Esophagus squamous epithelium (tissue), 5 donors: ENCODE measurements around the gene AHCTF1. TPM values are rescaled to one million over a fixed set of nuclear protein-coding genes. Genes with fewer than 3 reads are reported as not detected.
"Not testable (repeated sequence)": the region's sequence is repeated elsewhere in the genome, so short reads cannot be mapped to it uniquely, and the experiment has no call there.

Source experiments
- DNase-seq: peaks from one replicate; lab custom pipeline; 2025; lab: John Stamatoyannopoulos, UW
- H3K27ac ChIP-seq, 4 donors: fragments of 200-600 bp; sonication (generic); one replicate each; pipeline ENCODE4 v1.5.1; 2016 to 2019; ENCODE audit warnings: mild to moderate bottlenecking in 1 of 4
- H3K27me3 ChIP-seq, 4 donors: fragments of 200-600 bp; sonication (generic); 1 replicate in 3 of 4; 2 replicates in 1 of 4; pipeline versions ENCODE4 v1.5.1 to v1.6.0; 2017 to 2021; ENCODE audit warnings: antibody characterized with exemption in 1 of 4
- H3K36me3 ChIP-seq, 3 donors: fragments of 200-600 bp; sonication (generic); one replicate each; pipeline ENCODE4 v1.5.1; 2016 to 2019
- H3K4me1 ChIP-seq, 3 donors: fragments of 200-600 bp; sonication (generic); one replicate each; pipeline ENCODE4 v1.5.1; 2017 to 2019
- H3K4me3 ChIP-seq, 4 donors: fragments of 200-600 bp; sonication (generic); 1 replicate in 3 of 4; 2 replicates in 1 of 4; pipeline ENCODE4 v1.5.1; 2016 to 2019; ENCODE audit warnings: mild to moderate bottlenecking in 2 of 4, moderate library complexity in 1 of 4
- H3K9me3 ChIP-seq, 3 donors: fragments of 200-600 bp; sonication (generic); one replicate each; pipeline ENCODE4 v1.5.1; 2016 to 2019
- POLR2A ChIP-seq, 4 donors: fragments of 450-650 bp; IDR thresholded peaks; one replicate each; pipeline ENCODE4 v1.6.1; 2017; ENCODE audit warnings: antibody characterized with exemption in 4 of 4, mild to moderate bottlenecking in 4 of 4, moderate library complexity in 3 of 4
- WGBS, 2 donors: methylation state at CpG; one replicate each; pipeline ENCODE4 v1.1.5; 2018; 5-methylcytosine and 5-hydroxymethylcytosine counted together
- intact Hi-C: fragments of 100-400 bp; cut with DNase I; formaldehyde crosslinking; loops from one replicate; pipeline ENCODE4 v1.15.0; 2022
- total RNA-seq, 4 donors: library from RNA; depleted of rRNA; stranded (reverse); fragments of >200 nt; gene quantifications; one replicate each; pipeline ENCODE4 v1.1.0, GENCODE V29; 2016
- TF ChIP-seq, protein P1 (sequence below), 6 experiments: fragments of 450-650 bp in 4 of 6; fragments of 200-600 bp in 2 of 6; sonication (generic) in 2 of 6; IDR thresholded peaks; one replicate each; pipeline ENCODE4 v1.5.1; 2016 to 2019; ENCODE audit warnings: antibody characterized with exemption in 6 of 6, mild to moderate bottlenecking in 4 of 6, moderate library complexity in 4 of 6
- donor health status: DM: yes; HTN: yes; CAD: no.

AHCTF1 gene
- total RNA-seq, 4 donors from 2014 or later = 12.3 to 38.7 (median 29.0) TPM

GRCh38 chr1:246878551-246878950 lies 53.2 kb downstream of the AHCTF1 start:
- H3K27me3 ChIP-seq = no peaks in the 10 kb centered on the region
- H3K4me3 ChIP-seq = no peak overlapping the region
- H3K27ac ChIP-seq = no peak overlapping the region
- no peak for DNase-seq
- 92 to 98% methylated on average over 4 of the region's 4 CpGs for WGBS, 2 donors
- peaks cover 5 to 76% (median 6%) of the 10 kb centered on the region in 3 donors for H3K36me3 ChIP-seq
- no peaks in the 10 kb centered on the region for H3K4me1 ChIP-seq
- no peak for TF ChIP-seq POLR2A (IDR thresholded peaks at IDR 0.05)
- TF ChIP-seq, protein P1, sequence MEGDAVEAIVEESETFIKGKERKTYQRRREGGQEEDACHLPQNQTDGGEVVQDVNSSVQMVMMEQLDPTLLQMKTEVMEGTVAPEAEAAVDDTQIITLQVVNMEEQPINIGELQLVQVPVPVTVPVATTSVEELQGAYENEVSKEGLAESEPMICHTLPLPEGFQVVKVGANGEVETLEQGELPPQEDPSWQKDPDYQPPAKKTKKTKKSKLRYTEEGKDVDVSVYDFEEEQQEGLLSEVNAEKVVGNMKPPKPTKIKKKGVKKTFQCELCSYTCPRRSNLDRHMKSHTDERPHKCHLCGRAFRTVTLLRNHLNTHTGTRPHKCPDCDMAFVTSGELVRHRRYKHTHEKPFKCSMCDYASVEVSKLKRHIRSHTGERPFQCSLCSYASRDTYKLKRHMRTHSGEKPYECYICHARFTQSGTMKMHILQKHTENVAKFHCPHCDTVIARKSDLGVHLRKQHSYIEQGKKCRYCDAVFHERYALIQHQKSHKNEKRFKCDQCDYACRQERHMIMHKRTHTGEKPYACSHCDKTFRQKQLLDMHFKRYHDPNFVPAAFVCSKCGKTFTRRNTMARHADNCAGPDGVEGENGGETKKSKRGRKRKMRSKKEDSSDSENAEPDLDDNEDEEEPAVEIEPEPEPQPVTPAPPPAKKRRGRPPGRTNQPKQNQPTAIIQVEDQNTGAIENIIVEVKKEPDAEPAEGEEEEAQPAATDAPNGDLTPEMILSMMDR (IDR thresholded peaks at IDR 0.05) = no peak
- intact Hi-C loops = no loop called here
- H3K9me3 ChIP-seq = no peaks in the 10 kb centered on the region

- TF ChIP-seq, protein P1 (IDR thresholded peaks at IDR 0.05) = no peak
- TF ChIP-seq POLR2A (IDR thresholded peaks at IDR 0.05) = no peak
- Histone ChIP-seq H3K36me3 (peaks cover 5 to 76% (median 6%) of the 10 kb centered on the region in 3 donors), H3K4me3 (no peak overlapping the region), H3K27me3 (no peaks in the 10 kb centered on the region), H3K4me1 (no peaks in the 10 kb centered on the region), H3K9me3 (no peaks in the 10 kb centered on the region), H3K27ac (no peak overlapping the region)
- intact Hi-C loops = no loop called here
- 98 to 100% methylated on average over 3 of the region's 3 CpGs for WGBS, 2 donors
- no peak for DNase-seq
Observed at GRCh38 chr1:246876431-246876830, 55.3 kb downstream of the AHCTF1 start.

GRCh38 chr1:246875041-246876026 lies 56.4 kb downstream of the AHCTF1 start:
- no peak for DNase-seq
- no peaks in the 10 kb centered on the region for H3K27me3 ChIP-seq
- no peaks in the 10 kb centered on the region for H3K9me3 ChIP-seq
- H3K4me3 ChIP-seq = no peak overlapping the region
- H3K4me1 ChIP-seq = no peaks in the 10 kb centered on the region
- peaks cover 5 to 81% (median 6%) of the 10 kb centered on the region in 3 donors for H3K36me3 ChIP-seq
- no peak for TF ChIP-seq POLR2A (IDR thresholded peaks at IDR 0.05)
- TF ChIP-seq, protein P1 (IDR thresholded peaks at IDR 0.05) = no peak
- intact Hi-C loops = no loop called here
- WGBS, 2 donors = 86 to 87% methylated on average over 8 of the region's 8 CpGs
- H3K27ac ChIP-seq = no peak overlapping the region

DNA sequence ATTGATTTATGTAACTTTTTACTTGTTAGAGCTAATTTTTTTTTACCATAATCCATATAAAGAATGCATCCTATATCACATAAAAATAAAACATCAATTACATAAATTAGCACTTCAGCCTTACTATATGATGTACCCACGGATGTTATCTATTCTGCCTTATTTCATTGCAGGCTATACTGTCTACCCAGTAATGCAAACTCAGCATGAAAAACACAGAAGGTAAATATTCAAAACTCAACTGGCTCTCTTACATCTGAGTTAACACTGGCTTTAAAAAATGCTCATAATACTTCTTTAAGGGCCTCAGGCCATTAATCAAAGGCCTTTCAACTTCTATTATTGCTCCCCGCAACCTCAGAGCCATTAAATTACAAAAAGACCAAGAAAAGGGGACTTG lies 65.8 kb downstream of the AHCTF1 start:
- Histone ChIP-seq H3K4me1 (no peaks in the 10 kb centered on the region), H3K4me3 (no peak overlapping the region), H3K9me3 (no peaks in the 10 kb centered on the region), H3K27me3 (no peaks in the 10 kb centered on the region), H3K27ac (no peak overlapping the region), H3K36me3 (peaks cover 0 to 97% (median 13%) of the 10 kb centered on the region in 3 donors)
- WGBS, 2 donors = 87 to 95% methylated on average over 2 of the region's 2 CpGs
- no peak for DNase-seq
- intact Hi-C loops = no loop called here
- TF ChIP-seq, protein P1 (IDR thresholded peaks at IDR 0.05) = no peak
- TF ChIP-seq POLR2A (IDR thresholded peaks at IDR 0.05) = no peak

GRCh38 chr1:246863791-246864190 lies 68.0 kb downstream of the AHCTF1 start:
- H3K27ac ChIP-seq, DNase-seq, intact Hi-C loops, H3K27me3 ChIP-seq, H3K4me1 ChIP-seq, H3K4me3 ChIP-seq, H3K9me3 ChIP-seq: not testable (repeated sequence)
- peaks cover 9 to 97% (median 19%) of the 10 kb centered on the region in 3 donors for H3K36me3 ChIP-seq
- WGBS, 2 donors = 83 to 97% methylated on average over 9 of the region's 9 CpGs
